ENCODE results near the gene GLYR1.

Gene GLYR1

DNA sequence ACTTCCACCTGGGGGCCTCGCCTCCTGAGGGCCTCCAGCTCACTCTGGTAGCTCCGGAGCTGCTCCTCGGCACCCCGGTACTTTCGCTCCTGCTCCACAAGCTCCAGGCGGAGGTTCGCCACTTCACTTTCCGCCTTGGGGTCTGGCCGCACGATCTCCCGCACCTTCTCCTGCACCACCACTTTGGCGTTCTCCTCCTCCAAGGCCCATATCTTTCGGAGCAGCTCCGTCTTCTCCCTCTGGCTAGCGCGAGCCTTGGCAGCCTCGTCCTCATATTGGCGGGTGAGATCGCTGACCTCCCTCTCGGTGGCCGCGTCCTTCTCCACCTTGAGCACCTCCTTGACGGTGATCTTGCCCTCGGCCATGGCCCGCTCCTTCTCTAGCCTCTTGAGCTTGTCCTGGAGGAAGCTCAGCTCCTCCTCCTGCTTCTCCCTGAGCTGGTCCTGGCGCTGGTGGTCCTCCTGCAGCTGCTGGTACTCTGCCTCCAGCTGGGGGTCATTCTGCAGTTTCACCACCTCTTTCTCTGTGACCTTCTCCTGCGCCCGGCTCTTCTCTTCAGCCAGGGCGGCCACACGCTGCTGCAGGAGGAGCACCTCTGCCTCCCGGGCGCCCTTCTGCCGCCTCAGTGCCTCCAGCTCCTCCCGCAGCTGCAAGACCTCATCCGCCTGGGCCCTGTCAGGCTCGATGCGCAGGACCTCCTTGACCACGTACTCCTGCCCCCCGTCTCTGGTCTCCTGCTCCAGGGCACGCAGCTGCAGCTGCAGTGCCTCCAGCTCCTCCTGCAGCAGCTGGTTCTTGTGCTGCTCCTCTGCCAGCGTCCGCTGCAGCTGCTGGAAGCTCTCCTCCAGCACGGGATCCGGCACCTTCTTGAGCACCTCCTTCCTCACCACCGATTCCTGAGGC is 38.1 kb upstream of the GLYR1 start:
- FAIRE-seq (no peak), DNase-seq (ENCODE audit: insufficient read length, low spot score) (no peak)
- TF ChIP-seq, protein P1, sequence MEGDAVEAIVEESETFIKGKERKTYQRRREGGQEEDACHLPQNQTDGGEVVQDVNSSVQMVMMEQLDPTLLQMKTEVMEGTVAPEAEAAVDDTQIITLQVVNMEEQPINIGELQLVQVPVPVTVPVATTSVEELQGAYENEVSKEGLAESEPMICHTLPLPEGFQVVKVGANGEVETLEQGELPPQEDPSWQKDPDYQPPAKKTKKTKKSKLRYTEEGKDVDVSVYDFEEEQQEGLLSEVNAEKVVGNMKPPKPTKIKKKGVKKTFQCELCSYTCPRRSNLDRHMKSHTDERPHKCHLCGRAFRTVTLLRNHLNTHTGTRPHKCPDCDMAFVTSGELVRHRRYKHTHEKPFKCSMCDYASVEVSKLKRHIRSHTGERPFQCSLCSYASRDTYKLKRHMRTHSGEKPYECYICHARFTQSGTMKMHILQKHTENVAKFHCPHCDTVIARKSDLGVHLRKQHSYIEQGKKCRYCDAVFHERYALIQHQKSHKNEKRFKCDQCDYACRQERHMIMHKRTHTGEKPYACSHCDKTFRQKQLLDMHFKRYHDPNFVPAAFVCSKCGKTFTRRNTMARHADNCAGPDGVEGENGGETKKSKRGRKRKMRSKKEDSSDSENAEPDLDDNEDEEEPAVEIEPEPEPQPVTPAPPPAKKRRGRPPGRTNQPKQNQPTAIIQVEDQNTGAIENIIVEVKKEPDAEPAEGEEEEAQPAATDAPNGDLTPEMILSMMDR (IDR thresholded peaks at IDR 0.05; ENCODE audit: insufficient read depth, missing control alignments): no peak

DNA sequence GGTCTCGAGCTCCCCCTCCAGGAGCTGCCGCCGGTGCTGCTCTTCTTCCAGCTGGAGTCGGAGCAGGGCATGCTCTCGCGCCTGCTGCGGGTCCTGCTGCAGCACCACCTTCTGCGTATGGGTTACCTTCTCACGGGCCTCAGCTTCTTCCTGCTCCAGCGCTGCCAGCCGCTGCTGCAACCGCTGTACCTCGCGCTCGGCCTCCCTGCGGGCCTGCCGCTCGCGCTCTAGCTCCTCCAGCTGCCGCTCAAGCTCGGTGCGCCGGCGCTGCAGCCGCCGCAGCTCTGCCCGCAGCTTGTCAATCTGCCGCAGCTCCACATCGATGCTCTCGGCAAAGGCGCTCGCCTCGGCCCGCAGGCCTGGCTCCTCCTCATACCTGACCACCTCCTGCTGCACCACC is 37.1 kb upstream of the GLYR1 start:
- TF ChIP-seq, protein P1 (IDR thresholded peaks at IDR 0.05; ENCODE audit: insufficient read depth, missing control alignments): no peak
- FAIRE-seq (no peak), DNase-seq (ENCODE audit: insufficient read length, low spot score) (no peak)

DNA sequence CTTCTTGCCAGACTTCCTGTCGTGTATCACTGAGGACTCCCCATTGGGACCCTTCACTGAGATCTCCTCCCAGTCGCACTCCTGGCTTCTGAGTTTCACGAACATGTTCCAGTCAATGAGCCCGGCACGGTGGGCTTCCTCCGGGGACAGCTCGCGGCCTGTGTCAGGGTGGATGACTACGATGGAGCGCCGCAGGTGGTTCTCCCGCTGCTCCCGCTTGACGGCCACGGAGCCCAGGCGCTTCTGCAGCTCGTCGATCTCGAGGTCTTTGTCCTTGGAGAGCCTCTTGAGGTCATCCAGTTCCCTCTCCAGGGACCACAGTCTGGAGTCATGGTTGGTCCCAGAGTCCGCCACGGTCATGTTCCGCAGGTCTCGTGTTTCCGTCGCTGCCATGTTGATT is 36.4 kb upstream of the GLYR1 start:
- TF ChIP-seq, protein P1 (IDR thresholded peaks at IDR 0.05; ENCODE audit: insufficient read depth, missing control alignments): no peak
- DNase-seq (ENCODE audit: insufficient read length, low spot score) (no peak), FAIRE-seq (no peak)

DNA sequence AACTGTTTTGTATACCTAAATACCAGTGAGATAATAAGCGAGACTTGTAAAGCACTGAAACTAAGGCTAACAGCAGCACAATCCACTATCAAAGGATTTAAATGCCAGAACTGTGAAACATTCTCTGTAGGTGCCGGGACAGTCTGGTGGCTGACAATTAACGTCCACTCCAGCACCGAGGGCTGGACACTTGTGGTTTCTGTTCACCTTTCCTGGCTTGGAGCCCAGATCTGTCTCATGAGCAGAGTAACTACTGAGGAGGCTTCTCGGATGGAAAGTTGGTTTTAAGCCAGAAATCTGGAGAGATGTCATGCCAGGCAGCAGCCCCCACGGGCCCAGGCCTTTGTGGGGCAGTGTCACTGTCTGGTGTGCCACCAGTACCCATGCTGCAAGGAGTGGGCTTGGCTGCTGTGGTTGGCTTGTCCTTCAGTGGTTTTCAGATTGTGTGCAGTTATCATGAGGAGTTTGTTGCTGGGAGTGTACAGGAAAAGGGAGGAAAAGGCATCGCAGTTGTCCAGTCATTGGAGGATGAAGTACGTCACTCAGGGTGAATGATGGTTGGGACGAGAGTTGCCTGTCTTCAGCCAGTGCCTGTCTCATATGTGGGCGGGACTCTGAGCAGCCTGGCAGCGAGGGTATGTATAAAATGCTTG is 35.7 kb upstream of the GLYR1 start:
- DNase-seq (ENCODE audit: insufficient read length, low spot score): no peak
- no peak for FAIRE-seq

DNA sequence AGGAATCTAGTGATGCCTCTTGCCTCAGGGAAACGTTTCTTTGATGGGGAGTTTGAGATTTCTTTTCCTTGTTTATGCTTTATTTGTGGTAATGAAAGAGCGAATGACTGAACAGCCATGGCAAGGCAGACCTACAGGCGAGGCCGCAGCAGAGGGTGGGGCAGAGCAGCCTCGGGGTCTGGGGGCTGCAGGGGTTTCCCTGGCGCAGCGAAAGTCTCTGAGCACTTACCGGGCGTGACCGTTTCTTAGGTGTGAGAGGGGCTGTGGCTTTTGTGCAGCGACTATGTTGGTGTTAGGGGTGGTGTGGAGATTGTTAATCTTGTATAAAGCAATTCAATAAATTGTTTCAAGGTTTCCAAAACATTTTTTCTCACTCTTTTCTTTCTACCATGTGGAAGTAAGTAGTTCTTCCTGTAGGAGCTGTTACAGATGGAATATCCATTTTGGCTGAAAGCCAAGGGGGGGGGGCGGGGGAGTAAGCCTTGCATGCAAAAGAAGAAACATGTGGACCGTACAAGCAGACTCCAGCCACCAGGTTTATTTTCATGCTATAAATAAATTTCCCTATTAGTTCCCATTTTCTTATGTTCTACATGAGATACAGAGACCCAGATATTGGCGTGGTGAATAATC is 35.0 kb upstream of the GLYR1 start:
- DNase-seq (ENCODE audit: insufficient read length, low spot score) (no peak), FAIRE-seq (no peak)
- TF ChIP-seq, protein P1 (IDR thresholded peaks at IDR 0.05; ENCODE audit: insufficient read depth, missing control alignments): no peak

More for the DNA sequence above, 35.7 kb upstream of the GLYR1 start:
- TF ChIP-seq, protein P1 (IDR thresholded peaks at IDR 0.05; ENCODE audit: insufficient read depth, missing control alignments): no peak

DNA sequence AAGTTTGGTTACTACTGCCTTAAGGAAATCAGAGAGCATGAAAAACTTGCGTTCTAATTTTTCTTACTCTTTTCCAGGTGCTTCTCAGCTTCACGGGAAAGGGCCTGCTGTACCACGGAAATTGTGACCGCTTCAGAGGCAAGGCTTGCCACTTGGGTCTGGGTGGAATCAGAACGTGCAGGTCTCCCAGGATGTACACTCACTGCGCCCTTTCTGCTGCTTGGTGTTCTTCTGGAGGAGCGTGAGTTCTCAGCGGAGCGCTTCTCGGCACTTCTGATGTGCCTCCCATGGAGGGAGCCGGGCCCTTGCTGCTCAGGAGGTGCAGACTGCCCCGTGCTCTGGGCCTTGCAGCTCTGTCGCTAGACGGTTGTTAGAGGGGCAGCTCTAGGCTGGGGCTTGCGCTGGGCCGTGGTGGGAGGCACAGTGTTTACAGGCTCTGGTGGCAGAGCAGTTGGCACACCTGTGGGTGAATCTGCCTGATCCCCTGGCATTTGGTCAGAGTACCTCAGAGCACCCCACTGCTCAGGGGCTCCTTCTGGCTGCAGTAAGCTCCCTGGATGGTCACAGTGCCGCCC is 33.0 kb upstream of the GLYR1 start:
- FAIRE-seq: no peak
- DNase-seq (ENCODE audit: insufficient read length, low spot score): no peak
- TF ChIP-seq, protein P1 (IDR thresholded peaks at IDR 0.05; ENCODE audit: insufficient read depth, missing control alignments): no peak
